ENCODE data around the gene CCNG2.

Gene CCNG2

GRCh38 chr4:77124576-77124975, 32.4 kb upstream of the CCNG2 start:
- Histone ChIP-seq H2BK5ac (ENCODE audit: low read depth, low read length, poor library complexity) (no peak overlapping the region), H2AFZ (ENCODE audit: insufficient read depth, low read length, poor library complexity) (no peak overlapping the region), H3K14ac (ENCODE audit: low read length) (no peak overlapping the region), H4K8ac (ENCODE audit: low read depth, low read length) (no peak overlapping the region), H3K79me2 (ENCODE audit: control insufficient read depth, insufficient read depth, low read length, poor library complexity) (peaks cover 5% of the 10 kb centered on the region), H3K9ac (ENCODE audit: low read length) (no peak overlapping the region), H3K4ac (ENCODE audit: low read depth, low read length) (no peak overlapping the region), H3K79me1 (ENCODE audit: low read length) (peaks cover 28% of the 10 kb centered on the region), H2BK120ac (ENCODE audit: insufficient read depth, low read length, poor library complexity) (peak overlapping the region; percentile 81), H3K4me3 (ENCODE audit: low read depth, low read length) (no peak overlapping the region), H3K18ac (ENCODE audit: low read length) (no peak overlapping the region), H3K23ac (ENCODE audit: low read length) (no peak overlapping the region), H3K4me1 (ENCODE audit: control insufficient read depth in 1 of 2, insufficient read depth in 2 of 2, low read length in 2 of 2) (peaks cover 13 to 21% of the 10 kb centered on the region in 2 experiments), H2BK12ac (ENCODE audit: low read length) (no peak overlapping the region), H3K27ac (ENCODE audit: low read depth, low read length) (no peak overlapping the region), H2AK5ac (ENCODE audit: low read length) (no peak overlapping the region), H4K12ac (ENCODE audit: low read depth, low read length) (no peak overlapping the region), H3K36me3 (ENCODE audit: control insufficient read depth in 1 of 2, insufficient read depth in 2 of 2, low read length in 2 of 2) (no peaks in the 10 kb centered on the region), H3K4me2 (ENCODE audit: low read length) (no peak overlapping the region), H3K9me3 (ENCODE audit: insufficient read depth, low read depth, low read length) (no peaks in the 10 kb centered on the region), H3K27me3 (ENCODE audit: insufficient read depth, low read length) (no peaks in the 10 kb centered on the region), H4K91ac (ENCODE audit: low read depth, low read length) (peak overlapping the region; percentile 56)
- 100% methylated on average over 1 of the region's 3 CpGs for WGBS (ENCODE audit: extremely low coverage, insufficient coverage, insufficient read length)
- no peak for DNase-seq

GRCh38 chr4:77125961-77126360, 31.0 kb upstream of the CCNG2 start:
- no peaks in the 10 kb centered on the region for H3K36me3 ChIP-seq (ENCODE audit: control insufficient read depth in 1 of 2, insufficient read depth in 2 of 2, low read length in 2 of 2)
- H2BK120ac ChIP-seq (ENCODE audit: insufficient read depth, low read length, poor library complexity), result peak overlapping the region; percentile 65
- no peak overlapping the region for H2AFZ ChIP-seq (ENCODE audit: insufficient read depth, low read length, poor library complexity)
- peak overlapping the region; percentile 17 for H2BK5ac ChIP-seq (ENCODE audit: low read depth, low read length, poor library complexity)
- no peak overlapping the region for H3K18ac ChIP-seq (ENCODE audit: low read length)
- no peak overlapping the region for H3K9ac ChIP-seq (ENCODE audit: low read length)
- H2AK5ac ChIP-seq (ENCODE audit: low read length), result no peak overlapping the region
- peaks cover 13 to 21% of the 10 kb centered on the region in 2 experiments for H3K4me1 ChIP-seq (ENCODE audit: control insufficient read depth in 1 of 2, insufficient read depth in 2 of 2, low read length in 2 of 2)
- H4K8ac ChIP-seq (ENCODE audit: low read depth, low read length), result no peak overlapping the region
- peaks cover 5% of the 10 kb centered on the region for H3K79me2 ChIP-seq (ENCODE audit: control insufficient read depth, insufficient read depth, low read length, poor library complexity)
- no peak overlapping the region for H3K23ac ChIP-seq (ENCODE audit: low read length)
- H3K79me1 ChIP-seq (ENCODE audit: low read length), result peaks cover 27% of the 10 kb centered on the region
- no peak overlapping the region for H3K4me3 ChIP-seq (ENCODE audit: low read depth, low read length)
- peak overlapping the region; percentile 18 for H2BK12ac ChIP-seq (ENCODE audit: low read length)
- H3K14ac ChIP-seq (ENCODE audit: low read length), result no peak overlapping the region
- no peak overlapping the region for H3K4ac ChIP-seq (ENCODE audit: low read depth, low read length)
- H4K12ac ChIP-seq (ENCODE audit: low read depth, low read length), result no peak overlapping the region
- peak in 1 of 2 donors; percentile 47 for DNase-seq
- no peaks in the 10 kb centered on the region for H3K27me3 ChIP-seq (ENCODE audit: insufficient read depth, low read length)
- H3K4me2 ChIP-seq (ENCODE audit: low read length), result no peak overlapping the region
- WGBS (ENCODE audit: extremely low coverage, insufficient coverage, insufficient read length), result no CpG with 5 or more reads among the region's 8 CpGs
- peak overlapping the region; percentile 26 for H4K91ac ChIP-seq (ENCODE audit: low read depth, low read length)
- H3K9me3 ChIP-seq (ENCODE audit: insufficient read depth, low read depth, low read length), result no peaks in the 10 kb centered on the region
- H3K27ac ChIP-seq (ENCODE audit: low read depth, low read length), result no peak overlapping the region

DNA sequence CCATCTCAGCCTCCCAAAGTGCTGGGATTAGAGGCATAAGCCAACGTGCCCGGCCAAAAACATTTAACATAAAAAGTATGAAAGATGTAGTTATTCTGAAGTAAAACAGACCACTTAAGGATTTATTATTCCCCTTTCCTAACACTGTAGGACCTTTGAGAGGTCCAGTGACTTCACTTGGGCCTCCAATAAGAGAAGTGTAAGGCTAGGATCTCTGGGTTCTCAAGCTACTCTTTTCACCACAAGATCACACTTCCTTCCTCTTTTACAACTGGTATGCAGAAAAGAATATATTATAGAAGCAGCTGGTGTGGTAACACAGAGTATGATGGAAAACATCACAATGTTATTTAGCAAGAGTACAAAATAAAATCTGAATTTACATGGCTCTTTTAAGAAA, 30.2 kb upstream of the CCNG2 start:
- H3K4me2 ChIP-seq (ENCODE audit: low read length), result no peak overlapping the region
- H2AFZ ChIP-seq (ENCODE audit: insufficient read depth, low read length, poor library complexity), result no peak overlapping the region
- no peak overlapping the region for H3K23ac ChIP-seq (ENCODE audit: low read length)
- H3K9ac ChIP-seq (ENCODE audit: low read length), result no peak overlapping the region
- H3K27ac ChIP-seq (ENCODE audit: low read depth, low read length), result no peak overlapping the region
- H3K36me3 ChIP-seq (ENCODE audit: control insufficient read depth in 1 of 2, insufficient read depth in 2 of 2, low read length in 2 of 2), result no peaks in the 10 kb centered on the region
- peaks cover 19% of the 10 kb centered on the region for H3K79me1 ChIP-seq (ENCODE audit: low read length)
- peak in 1 of 2 donors; percentile 17 for DNase-seq
- no peak overlapping the region for H4K12ac ChIP-seq (ENCODE audit: low read depth, low read length)
- no peaks in the 10 kb centered on the region for H3K27me3 ChIP-seq (ENCODE audit: insufficient read depth, low read length)
- no peak overlapping the region for H2BK12ac ChIP-seq (ENCODE audit: low read length)
- H3K14ac ChIP-seq (ENCODE audit: low read length), result no peak overlapping the region
- no peak overlapping the region for H2BK5ac ChIP-seq (ENCODE audit: low read depth, low read length, poor library complexity)
- WGBS (ENCODE audit: extremely low coverage, insufficient coverage, insufficient read length), result no CpG with 5 or more reads among the region's 2 CpGs
- no peak overlapping the region for H3K4me3 ChIP-seq (ENCODE audit: low read depth, low read length)
- no peak overlapping the region for H3K4ac ChIP-seq (ENCODE audit: low read depth, low read length)
- H4K91ac ChIP-seq (ENCODE audit: low read depth, low read length), result no peak overlapping the region
- peaks cover 9 to 12% of the 10 kb centered on the region in 2 experiments for H3K4me1 ChIP-seq (ENCODE audit: control insufficient read depth in 1 of 2, insufficient read depth in 2 of 2, low read length in 2 of 2)
- no peak overlapping the region for H4K8ac ChIP-seq (ENCODE audit: low read depth, low read length)
- H3K18ac ChIP-seq (ENCODE audit: low read length), result no peak overlapping the region
- H2AK5ac ChIP-seq (ENCODE audit: low read length), result no peak overlapping the region
- no peaks in the 10 kb centered on the region for H3K9me3 ChIP-seq (ENCODE audit: insufficient read depth, low read depth, low read length)
- H2BK120ac ChIP-seq (ENCODE audit: insufficient read depth, low read length, poor library complexity), result no peak overlapping the region
- H3K79me2 ChIP-seq (ENCODE audit: control insufficient read depth, insufficient read depth, low read length, poor library complexity), result peaks cover 3% of the 10 kb centered on the region

- Histone ChIP-seq H3K9ac (ENCODE audit: low read length) (no peak overlapping the region), H3K9me3 (ENCODE audit: insufficient read depth, low read depth, low read length) (no peaks in the 10 kb centered on the region), H4K12ac (ENCODE audit: low read depth, low read length) (no peak overlapping the region), H3K23ac (ENCODE audit: low read length) (no peak overlapping the region), H2BK5ac (ENCODE audit: low read depth, low read length, poor library complexity) (no peak overlapping the region), H3K4ac (ENCODE audit: low read depth, low read length) (no peak overlapping the region), H2BK120ac (ENCODE audit: insufficient read depth, low read length, poor library complexity) (no peak overlapping the region), H3K79me1 (ENCODE audit: low read length) (peaks cover 15% of the 10 kb centered on the region), H2AFZ (ENCODE audit: insufficient read depth, low read length, poor library complexity) (no peak overlapping the region), H3K18ac (ENCODE audit: low read length) (no peak overlapping the region), H2BK12ac (ENCODE audit: low read length) (peak overlapping the region; percentile 50), H3K36me3 (ENCODE audit: control insufficient read depth in 1 of 2, insufficient read depth in 2 of 2, low read length in 2 of 2) (no peaks in the 10 kb centered on the region), H4K91ac (ENCODE audit: low read depth, low read length) (no peak overlapping the region), H2AK5ac (ENCODE audit: low read length) (no peak overlapping the region), H3K27me3 (ENCODE audit: insufficient read depth, low read length) (no peaks in the 10 kb centered on the region), H3K4me2 (ENCODE audit: low read length) (no peak overlapping the region), H3K79me2 (ENCODE audit: control insufficient read depth, insufficient read depth, low read length, poor library complexity) (no peaks in the 10 kb centered on the region), H3K4me1 (ENCODE audit: control insufficient read depth in 1 of 2, insufficient read depth in 2 of 2, low read length in 2 of 2) (peaks cover 5 to 8% of the 10 kb centered on the region in 2 experiments), H3K14ac (ENCODE audit: low read length) (no peak overlapping the region), H4K8ac (ENCODE audit: low read depth, low read length) (no peak overlapping the region), H3K27ac (ENCODE audit: low read depth, low read length) (no peak overlapping the region), H3K4me3 (ENCODE audit: low read depth, low read length) (no peak overlapping the region)
- WGBS (ENCODE audit: extremely low coverage, insufficient coverage, insufficient read length), result no CpG with 5 or more reads among the region's 2 CpGs
- no peak for DNase-seq
Observed at GRCh38 chr4:77127215-77127614, 29.8 kb upstream of the CCNG2 start.
